A673 (cell line): ENCODE results near the gene PRTN3.
"Not testable (repeated sequence)": the region's sequence is repeated elsewhere in the genome, so short reads cannot be mapped to it uniquely, and the experiment has no call there.

Source experiments
- CTCF ChIP-seq: fragments of 300-800, 200-600 bp; sonication (generic); conservative IDR thresholded peaks from 2 replicates; pipeline ENCODE4 v1.5.1; 2017; ENCODE audit warnings: low read depth, mild to moderate bottlenecking, antibody characterized with exemption, low read length, moderate library complexity, mixed read lengths
- EZH2 ChIP-seq: fragments of 200-600 bp; sonication (generic); IDR thresholded peaks from 2 replicates; pipeline ENCODE4 v1.6.1; 2017; ENCODE audit warnings: borderline replicate concordance, low read depth, mild to moderate bottlenecking, mixed read lengths, antibody characterized with exemption, low read length; ENCODE audit not compliant: poor library complexity, severe bottlenecking

- not testable (repeated sequence) for TF ChIP-seq CTCF, EZH2
Measured at GRCh38 chr19:842802-843179, 2.0 kb downstream of the PRTN3 start.
